ENCODE measurements around the gene DNAL4. TPM values are rescaled to one million over a fixed set of nuclear protein-coding genes. Genes with fewer than 3 reads are reported as not detected.
A peak's percentile ranks its signal among the peaks of the same experiment; 100 is the strongest.

Gene DNAL4
- total RNA-seq, 1 donor from 2014 or later: 32.6 TPM

- Histone ChIP-seq H3K4me3 (ENCODE audit: low read depth, low read length) (no peak overlapping the region), H3K27me3 (ENCODE audit: control insufficient read depth, insufficient read depth, low read length) (no peaks in the 10 kb centered on the region), H3K36me3 (ENCODE audit: control insufficient read depth, insufficient read depth, low read length) (peaks cover 2% of the 10 kb centered on the region)
- TF ChIP-seq CTCF (IDR thresholded peaks at IDR 0.05; ENCODE audit: insufficient read depth, low read length, severe bottlenecking): no peak
- DNase-seq (ENCODE audit: low read depth) (no peak), FAIRE-seq (no peak)
Measured at GRCh38 chr22:38776086-38776485, 17.9 kb downstream of the DNAL4 start.

GRCh38 chr22:38775656-38776055 is 18.3 kb downstream of the DNAL4 start:
- H3K4me3 ChIP-seq (ENCODE audit: low read depth, low read length): no peak overlapping the region
- peaks cover 2% of the 10 kb centered on the region for H3K36me3 ChIP-seq (ENCODE audit: control insufficient read depth, insufficient read depth, low read length)
- DNase-seq (ENCODE audit: low read depth) (no peak), FAIRE-seq (no peak)
- H3K27me3 ChIP-seq (ENCODE audit: control insufficient read depth, insufficient read depth, low read length): no peaks in the 10 kb centered on the region
- no peak for TF ChIP-seq CTCF (IDR thresholded peaks at IDR 0.05; ENCODE audit: insufficient read depth, low read length, severe bottlenecking)

- peak; percentile 47 for DNase-seq (ENCODE audit: low read depth)
Measured at GRCh38 chr22:38774496-38775166, 19.3 kb downstream of the DNAL4 start.

GRCh38 chr22:38773363-38773946 is 20.5 kb downstream of the DNAL4 start:
- no peak overlapping the region for H3K4me3 ChIP-seq (ENCODE audit: low read depth, low read length)
- FAIRE-seq (peak; percentile 7), DNase-seq (ENCODE audit: low read depth) (no peak)
- TF ChIP-seq CTCF (IDR thresholded peaks at IDR 0.05; ENCODE audit: insufficient read depth, low read length, severe bottlenecking): no peak
- H3K27me3 ChIP-seq (ENCODE audit: control insufficient read depth, insufficient read depth, low read length): no peaks in the 10 kb centered on the region
- H3K36me3 ChIP-seq (ENCODE audit: control insufficient read depth, insufficient read depth, low read length): no peaks in the 10 kb centered on the region

More at GRCh38 chr22:38774496-38775166, 19.3 kb downstream of the DNAL4 start:
- FAIRE-seq: no peak
- Histone ChIP-seq H3K27me3 (ENCODE audit: control insufficient read depth, insufficient read depth, low read length) (no peaks in the 10 kb centered on the region), H3K36me3 (ENCODE audit: control insufficient read depth, insufficient read depth, low read length) (no peaks in the 10 kb centered on the region), H3K4me3 (ENCODE audit: low read depth, low read length) (no peak overlapping the region)
- TF ChIP-seq CTCF (IDR thresholded peaks at IDR 0.05; ENCODE audit: insufficient read depth, low read length, severe bottlenecking): no peak

GRCh38 chr22:38772623-38772873 is 21.4 kb downstream of the DNAL4 start:
- DNase-seq (ENCODE audit: low read depth) (no peak), FAIRE-seq (no peak)
- no peak for TF ChIP-seq CTCF (IDR thresholded peaks at IDR 0.05; ENCODE audit: insufficient read depth, low read length, severe bottlenecking)
- Histone ChIP-seq H3K36me3 (ENCODE audit: control insufficient read depth, insufficient read depth, low read length) (no peaks in the 10 kb centered on the region), H3K4me3 (ENCODE audit: low read depth, low read length) (no peak overlapping the region), H3K27me3 (ENCODE audit: control insufficient read depth, insufficient read depth, low read length) (no peaks in the 10 kb centered on the region)

Measured in bronchial epithelial cell (primary cell).